HuH-7 (cell line): ENCODE results near the gene NMNAT3.

Experiments used
- DNase-seq: peaks from one replicate; pipeline ENCODE4 v3.0.0; 2011; ENCODE audit warnings: low spot score

Gene NMNAT3

DNA sequence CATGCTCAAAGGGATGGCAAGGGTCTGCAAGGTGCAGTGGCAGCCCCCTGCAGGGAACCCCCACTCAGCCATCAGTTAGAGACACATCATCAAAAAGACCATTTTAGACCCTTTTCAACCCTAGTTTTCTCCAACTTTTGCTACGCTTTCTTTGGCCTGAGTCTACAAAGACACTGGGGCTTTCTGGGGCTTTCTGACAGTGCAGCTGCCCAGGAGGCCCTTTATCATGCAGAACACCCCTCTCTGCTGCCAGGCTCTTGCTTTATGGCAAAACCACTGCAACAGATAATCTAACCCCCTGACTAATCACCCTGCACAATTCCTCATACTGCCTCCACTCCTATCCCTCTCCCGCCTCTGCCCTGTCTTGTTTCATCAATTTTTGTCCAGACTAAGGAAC, 2.4 kb downstream of the NMNAT3 start:
- DNase-seq = no peak

DNA sequence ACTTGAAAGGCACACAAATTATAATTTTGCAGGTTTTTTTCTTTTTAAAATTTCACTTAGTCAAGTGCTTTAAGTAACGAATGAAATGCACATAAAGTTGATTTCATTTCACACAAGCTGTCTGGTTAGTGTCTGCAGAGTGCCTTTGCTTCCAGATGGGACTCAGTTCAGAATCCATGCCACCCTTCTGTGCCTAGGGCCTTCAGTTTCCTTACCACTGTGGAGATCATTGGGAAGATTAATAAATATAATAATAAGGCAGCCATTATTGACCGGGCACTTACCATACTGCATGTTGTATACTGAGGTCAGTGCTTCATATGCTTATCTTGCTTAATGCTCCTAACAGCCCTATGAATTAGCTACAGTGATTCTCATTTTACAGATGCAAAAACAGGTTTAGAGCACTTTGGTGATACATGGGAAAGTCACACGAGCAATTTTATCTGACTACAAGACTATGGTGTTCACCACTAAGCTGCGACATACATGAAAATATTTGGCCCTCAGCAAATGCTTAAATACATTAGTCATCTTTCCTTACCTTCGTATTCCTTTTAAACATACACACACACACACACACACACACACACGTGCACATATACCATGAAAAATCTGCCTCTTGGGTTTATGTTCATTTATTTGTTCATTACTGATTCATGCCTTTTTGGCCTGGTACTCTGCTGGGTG, 3.1 kb downstream of the NMNAT3 start:
- DNase-seq = no peak

DNA sequence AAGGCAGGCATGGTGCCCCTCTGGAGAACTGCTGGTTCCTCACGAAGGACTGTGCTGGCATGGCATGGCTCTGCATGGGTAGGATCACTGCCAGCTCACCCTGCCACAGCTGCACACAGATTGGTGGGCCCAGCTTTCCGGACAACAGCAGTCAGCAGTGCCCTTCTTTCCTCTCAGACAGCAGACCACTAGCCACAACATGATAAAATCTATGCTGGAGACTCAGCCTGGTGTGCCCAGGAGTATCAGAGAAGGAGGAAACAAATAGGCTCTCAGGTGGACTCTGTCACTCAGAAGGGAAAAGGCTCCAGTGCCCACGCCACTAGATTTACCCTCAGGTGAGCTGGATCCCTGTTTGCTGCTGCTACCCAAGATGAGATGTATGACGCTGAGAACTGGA, 4.9 kb downstream of the NMNAT3 start:
- no peak for DNase-seq

DNA sequence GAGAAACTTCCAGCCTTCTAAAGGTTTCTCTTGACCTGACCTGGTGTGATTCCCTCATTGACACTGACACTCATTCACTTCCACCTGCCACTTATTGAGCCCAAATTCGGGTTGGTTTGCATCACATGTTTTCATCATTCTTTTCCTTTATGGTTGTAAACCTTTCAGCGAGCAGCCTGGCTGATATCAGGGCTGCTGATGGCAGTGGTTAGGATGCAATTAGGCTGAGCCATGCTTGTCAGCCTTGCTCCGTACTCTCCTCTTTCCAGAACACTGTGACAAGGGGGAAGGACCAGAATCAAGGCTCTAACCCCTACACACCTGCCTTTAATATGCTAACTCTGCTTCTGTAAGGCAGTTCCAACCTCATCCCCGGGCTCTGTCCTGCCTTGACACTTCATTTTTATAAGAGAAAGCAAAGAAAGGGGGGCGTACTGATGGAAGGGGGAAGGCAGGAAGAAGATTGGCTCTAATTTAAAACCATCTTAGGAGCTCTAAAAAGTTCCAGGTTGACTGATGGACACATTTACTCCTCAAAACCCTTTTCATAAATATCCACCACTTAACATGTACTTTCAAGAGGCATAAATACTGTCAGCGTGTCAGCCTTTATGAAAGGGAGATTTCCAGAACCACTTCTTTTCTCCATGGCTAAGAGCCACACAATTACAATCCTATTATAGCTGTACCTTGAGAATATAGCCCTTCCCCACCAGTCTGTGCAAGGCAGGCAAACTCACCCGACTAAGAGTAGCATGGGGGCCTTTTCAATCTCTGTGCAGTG, 5.7 kb downstream of the NMNAT3 start:
- no peak for DNase-seq

DNA sequence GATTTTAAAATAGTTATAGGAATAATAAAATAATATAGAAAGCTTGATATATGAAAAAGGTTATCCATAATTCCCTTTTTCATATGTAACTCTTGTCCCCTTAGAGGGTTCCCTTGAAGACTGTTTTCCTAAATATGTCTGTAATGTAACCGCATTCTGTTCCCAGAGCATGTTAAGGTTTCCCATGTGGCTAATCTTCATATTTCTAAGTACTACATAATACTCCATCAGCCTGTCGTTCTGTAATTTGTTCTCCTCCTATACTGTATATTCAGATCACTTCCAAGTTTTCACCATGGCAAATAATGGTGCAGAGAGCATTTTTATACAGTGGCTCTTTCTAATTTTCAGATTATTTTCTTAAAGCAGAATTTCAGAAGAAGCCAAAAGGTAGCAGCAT, 6.7 kb downstream of the NMNAT3 start:
- DNase-seq = no peak

DNA sequence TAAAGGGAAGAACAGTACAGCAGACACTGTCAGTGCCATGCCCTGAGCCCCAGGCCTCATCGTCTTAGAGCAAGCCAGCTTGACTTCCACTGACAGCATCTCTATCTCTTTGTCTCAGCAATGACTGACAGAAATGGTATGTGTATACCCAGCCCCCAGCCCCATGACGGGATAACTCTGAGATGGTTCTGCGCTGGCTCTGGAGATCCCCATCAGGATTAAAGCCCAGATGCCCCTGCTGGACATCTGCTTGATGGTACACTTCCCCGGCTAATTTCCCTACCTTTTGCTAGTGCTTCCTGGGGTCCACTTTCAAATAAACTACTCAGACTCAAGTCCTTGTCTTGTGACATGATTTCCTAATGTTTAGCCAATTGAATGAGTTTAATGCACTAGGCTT, 7.6 kb downstream of the NMNAT3 start:
- DNase-seq = no peak

DNA sequence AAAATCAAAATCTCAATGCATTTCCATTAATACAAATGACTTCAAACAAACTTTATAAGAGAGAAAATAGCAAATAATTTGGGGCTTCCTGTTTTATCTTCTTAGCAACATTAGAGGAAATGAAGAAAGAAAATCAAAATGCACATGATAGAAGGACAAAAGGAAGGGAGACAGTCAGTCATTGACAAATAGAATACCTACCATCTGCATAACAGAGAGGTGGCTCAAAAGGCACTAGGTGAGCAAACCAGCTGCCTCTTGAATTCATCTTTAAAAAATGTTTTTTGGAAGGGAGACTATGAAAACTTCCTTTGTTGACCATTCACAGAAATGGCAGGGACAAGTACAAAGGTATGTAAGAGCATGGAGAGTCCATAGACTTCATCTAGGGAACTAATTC, 9.4 kb downstream of the NMNAT3 start:
- no peak for DNase-seq

DNA sequence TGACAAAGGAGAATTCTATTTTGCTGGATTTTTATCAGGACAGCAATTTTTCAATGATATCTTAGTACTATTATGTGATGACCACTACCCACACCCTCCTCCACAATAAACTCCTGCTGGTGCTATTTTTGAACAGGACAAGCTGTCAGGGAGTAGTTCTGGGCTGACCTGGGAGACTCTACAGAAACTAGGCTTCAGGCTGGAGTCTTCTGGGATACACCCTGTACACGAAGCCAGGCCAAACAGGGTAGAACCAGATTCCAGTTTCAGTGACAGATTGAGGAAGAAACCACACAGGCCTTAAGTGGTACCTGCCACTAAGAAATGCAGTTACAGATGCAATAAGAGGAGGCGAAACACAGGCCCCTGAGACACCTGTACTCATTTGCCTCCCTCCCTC, 12.8 kb downstream of the NMNAT3 start:
- no peak for DNase-seq

DNA sequence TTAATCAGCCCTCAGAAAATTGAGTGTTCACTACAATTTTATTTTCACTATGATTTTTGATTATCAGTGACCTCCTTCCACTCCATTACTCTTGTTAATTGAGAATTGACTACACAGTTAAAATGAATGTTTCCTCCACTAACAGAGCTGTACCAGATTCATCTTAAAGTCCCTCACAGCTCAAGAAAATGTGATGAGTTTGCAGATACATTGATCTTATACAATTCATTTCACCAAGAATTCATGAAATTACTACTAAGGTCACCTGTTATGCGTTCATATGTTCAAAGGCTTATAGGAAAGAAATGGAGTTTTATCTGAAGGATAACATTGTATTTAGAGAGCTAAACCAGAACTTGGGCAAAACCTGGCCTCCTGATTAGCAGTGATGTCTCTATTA, 17.5 kb downstream of the NMNAT3 start:
- DNase-seq = no peak

DNA sequence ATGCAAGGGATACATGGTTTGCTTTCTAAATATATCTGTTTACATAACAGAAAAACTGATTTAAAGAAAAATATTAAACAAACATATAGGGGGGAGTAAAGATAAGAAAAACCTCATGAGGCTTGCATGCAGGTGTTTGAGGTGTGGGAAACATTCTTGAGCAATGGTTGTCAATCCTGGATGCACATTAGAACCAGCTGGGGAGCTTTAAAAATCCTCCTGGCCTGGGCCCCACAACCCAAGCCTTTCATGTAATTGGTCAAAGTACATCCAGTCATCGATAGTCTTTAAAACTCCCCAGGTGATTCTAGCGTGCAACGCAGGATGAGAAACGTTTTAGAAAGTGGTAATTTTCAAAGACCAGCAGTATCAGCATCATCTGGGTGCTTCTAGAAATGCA, 18.3 kb downstream of the NMNAT3 start:
- no peak for DNase-seq

DNA sequence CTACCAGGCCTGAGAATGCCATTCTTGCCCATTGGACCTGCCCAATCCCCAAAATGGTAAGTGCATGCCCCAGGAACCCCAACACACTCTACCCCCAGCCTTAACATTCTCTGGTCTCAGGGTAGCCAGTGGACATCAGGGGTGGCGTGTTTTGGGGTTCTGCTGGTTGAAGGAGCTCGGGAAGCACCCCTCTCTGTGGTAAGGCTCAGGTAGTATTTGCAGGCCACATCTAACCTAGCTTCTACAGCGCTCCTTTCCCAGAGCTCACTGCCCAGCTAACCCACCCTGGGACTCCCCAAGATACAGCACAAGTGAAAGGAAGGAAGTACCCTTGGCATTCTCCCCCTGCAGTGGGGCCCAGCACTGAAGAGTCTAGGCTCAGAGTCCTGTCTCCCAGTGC, 19.8 kb downstream of the NMNAT3 start:
- no peak for DNase-seq

DNA sequence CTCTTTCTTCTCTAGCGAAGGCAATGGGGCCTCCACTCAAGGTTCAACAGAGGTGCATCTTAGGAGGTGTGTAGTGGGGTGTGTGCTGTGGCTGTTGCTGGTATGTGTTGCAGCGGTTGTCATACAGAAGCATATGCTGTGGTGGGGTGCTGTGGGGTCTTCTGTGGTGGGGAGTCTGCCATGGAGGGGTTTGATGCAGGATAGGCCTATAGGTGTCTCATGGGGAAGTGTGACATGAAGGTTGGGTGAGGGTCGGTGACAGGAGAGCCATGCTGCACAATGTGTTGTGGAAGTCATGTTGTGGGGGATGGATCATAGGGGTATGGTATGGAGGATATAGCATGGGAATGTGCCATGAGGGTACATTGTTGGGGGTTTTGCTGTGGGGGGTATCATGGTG, 20.3 kb downstream of the NMNAT3 start:
- no peak for DNase-seq

DNA sequence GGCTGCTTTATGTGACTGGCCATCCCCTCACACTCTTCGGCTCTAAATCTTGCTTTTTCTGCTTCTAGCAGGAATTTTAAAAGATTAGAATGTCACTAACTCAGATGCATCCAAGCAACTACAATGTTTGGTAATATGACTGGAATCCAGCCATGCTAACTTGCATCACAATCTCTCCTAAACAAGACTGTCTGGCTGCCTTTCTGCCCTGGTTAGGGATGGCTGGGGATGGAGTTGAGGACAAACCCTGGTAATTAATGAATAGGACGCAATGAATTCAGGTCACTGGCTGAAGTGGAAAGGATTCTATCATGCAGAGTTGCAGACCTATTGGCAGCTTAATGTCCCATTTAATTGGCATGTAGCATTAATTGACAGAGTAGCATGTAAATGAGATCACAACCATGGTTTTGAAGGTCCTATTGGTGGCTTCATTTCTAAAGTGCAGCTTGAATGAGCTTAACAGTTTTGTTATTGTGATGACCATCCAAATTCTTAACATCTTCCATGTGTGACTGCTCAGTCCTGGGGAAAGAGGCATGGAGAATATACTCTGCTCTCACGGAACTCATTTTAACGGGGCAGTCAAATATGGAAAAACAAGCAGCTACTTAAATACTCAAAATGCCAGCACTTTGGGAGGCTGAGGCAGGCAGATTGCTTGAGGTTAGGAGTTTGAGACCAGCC, 21.7 kb downstream of the NMNAT3 start:
- no peak for DNase-seq

DNA sequence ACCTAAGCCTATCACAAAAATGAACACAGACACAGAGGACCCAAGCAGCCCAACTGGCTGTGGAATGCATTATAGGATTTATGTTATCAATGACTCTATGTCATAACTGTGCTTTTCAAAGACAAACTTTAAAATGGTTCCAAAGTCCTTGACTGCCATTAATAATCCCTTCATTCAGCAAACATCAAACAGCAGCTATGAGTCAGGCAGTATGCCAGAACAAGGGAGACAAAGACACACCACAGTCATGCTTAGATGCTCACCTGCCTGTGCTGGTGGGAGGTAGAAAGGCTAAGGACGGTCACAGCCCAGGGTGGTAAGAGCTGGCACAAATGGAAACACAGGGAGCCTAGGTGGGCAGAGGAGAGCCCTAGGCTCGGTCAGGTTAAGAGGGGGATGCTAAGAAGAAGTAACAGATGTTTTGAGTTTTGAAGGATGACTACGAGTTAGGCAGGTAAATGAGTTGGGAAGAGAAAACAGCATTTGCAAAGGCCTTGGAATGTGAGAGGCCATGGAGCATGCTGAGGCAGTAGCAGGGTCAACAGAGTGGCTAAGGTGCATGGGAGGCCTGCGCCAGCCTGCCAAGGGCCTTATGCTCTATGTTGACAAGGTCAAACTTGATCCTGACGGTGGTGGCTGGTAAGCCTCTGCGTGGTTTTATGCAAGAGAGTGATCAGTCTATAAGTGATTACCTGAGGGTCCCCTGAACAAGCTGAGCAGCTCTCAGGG, 23.0 kb downstream of the NMNAT3 start:
- no peak for DNase-seq

DNA sequence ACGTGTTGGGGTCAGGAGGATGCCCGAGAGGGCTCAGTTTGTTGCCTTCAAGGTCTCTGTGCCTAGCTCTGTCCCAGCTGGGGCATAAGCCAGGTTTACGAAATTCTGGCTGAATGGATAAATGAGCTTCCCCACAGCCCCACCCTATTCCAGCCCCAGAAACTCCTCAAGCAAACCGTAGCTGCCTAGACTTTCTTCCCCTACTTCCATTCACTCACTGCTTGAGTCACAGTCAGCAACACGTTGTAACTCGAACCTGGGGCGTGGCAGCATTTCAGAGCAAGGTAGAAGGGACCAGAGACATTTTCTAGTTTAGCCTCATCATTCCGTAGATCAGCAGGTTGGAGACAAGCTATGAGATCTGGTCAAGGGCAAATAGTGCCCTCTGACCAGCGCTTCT, 24.2 kb downstream of the NMNAT3 start:
- DNase-seq = no peak

DNA sequence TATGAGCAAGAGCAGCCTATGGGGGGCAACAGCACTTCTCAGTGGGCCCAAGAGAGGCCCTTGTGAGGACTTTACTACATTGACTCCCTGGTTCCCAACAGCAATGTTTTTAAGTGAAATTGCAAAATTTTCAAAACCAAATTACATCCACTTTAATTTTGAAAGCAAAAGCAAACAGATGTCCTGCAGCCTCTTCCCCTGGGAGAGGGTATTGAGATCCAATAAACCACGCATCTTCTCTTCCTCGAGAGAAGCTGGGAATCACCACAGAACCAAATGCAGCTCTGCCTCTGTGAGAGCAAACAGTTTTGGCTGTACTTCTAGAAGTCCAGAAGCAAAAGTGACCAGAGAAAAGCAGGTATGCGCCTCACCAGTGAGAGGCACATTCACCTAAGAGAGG, 25.2 kb downstream of the NMNAT3 start:
- no peak for DNase-seq

DNA sequence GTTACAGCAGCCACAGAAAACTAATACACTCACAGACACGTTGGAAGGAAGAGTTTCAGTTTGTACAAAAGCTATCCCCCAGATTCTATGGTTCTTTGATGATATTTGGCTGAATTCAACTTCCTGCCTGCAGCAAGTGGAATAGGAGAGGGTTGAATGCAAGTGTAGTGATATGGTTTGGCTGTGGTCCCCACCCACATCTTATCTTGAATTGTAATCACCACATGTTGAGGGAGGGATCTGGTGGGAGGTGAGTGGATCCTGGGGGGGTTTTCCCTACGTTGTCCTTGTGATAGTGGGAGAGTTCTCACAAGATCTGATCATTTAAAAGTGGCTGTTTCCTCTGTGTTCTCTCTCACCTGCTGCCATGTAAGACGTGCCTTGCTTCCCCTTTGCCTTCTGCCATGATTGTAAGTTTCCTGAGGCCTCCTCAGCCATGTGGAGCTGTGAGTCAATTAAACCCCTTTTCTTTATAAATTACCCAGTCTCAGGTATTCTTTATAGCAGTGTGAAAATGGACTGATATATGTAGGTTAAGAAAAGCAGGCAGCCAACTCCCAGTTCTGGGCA, 29.8 kb downstream of the NMNAT3 start:
- no peak for DNase-seq

DNA sequence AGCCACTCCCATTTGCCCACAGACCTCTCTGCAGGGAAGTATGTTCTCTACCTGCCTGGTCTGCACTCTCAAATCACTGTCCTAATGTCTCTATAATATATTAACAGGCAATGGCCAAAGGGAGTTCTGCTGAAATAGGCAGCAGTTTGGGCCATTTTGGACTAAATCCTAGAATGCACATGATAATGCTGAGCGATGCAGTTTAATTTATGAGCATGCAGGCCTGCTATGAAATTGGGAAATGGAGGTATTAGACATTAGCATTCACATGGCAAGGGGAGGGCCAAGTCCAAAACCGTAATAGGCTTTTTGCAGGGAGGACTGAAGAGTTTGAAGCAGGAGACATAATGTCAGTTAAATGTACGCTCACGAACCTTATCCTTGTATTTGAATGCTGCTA, 31.3 kb downstream of the NMNAT3 start:
- no peak for DNase-seq

DNA sequence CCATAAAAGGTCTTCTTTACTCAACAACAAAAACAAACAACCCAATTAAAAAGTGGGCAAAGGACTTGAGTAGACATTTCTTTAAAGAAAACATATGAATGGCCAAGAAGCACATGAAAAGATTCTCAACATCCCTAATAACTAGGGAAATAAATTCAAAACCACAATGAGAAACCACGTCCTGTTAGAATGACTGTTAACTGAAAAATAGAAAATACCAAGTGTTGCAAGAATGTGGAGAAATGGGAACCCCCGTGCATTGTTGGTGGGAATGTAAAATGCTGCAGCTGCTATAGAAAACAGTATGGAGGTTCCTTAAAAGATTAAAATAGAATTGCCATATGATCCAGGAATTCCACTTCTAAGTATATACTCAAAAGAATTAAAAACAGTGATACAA, 34.8 kb downstream of the NMNAT3 start:
- DNase-seq = no peak

DNA sequence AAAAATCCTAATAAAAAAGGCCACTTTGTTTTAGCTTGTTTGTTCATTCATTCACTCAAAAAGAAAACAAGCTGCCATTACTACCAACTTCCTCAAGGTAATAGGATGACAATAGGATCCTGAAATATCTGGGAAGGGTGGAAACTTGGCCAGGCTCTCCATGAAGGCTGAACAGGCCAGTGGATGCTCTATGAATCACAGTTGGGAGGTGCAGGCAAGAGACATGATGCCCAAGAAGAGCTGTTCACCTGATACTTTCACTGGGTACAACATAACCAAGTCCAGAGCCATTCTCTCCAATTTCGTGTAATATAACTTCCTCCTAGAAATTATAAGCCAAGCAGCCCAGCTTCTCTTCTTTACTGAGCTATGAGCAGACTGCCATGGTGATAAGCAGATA, 37.3 kb downstream of the NMNAT3 start:
- no peak for DNase-seq

DNA sequence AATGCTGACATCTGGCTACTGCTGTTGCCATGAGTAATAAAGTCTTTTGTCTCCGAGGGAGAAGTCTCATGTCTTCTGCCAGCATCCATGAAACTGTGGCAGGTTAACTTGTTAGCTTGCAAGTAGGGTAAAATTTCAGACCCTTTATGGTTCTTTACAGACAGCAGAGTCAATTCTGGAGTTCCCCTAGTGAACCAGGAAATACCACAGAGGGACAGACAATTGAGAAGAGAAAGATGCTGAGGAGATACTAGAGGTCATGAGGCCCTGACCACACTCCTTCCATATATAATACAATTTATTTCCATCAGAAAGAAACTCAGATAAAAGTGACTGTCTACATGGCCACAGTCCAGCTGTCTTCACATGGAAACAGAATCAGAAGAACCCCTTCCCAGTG, 38.1 kb downstream of the NMNAT3 start:
- DNase-seq = no peak

DNA sequence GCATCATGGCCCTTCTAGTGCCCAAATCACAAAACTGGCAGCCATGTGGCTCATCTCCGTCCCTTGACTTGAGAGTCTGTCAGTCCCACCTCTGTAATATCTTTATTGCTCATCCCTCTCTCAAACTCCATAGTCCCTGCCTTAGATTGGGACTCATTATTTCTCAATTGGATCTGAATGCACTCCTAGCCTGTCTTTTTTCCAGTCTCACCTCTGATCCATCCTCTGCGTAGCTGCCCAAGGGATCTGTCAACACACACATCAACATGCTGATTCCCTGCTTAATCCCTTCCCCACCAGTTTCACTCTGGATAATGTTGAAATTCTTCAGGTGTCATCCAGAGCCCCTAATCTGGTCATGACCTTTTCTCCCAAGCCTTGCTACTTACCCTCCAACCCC, 39.3 kb downstream of the NMNAT3 start:
- DNase-seq = no peak
